T47D (cell line): ENCODE data around the gene MRPS9.

Source experiments
- DNase-seq, 2 experiments: peaks; one replicate each; pipeline versions ENCODE4 v3.0.0 to v3.0.0-alpha.2; 2011 to 2012; ENCODE audit warnings: low read depth in 1 of 2, low spot score in 1 of 2
- JUND ChIP-seq: IDR thresholded peaks from 2 replicates; pipeline ENCODE4 v1.6.1; 2012; ENCODE audit warnings: low read depth
- in situ Hi-C: cut with HindIII; loops from 2 replicates; pipeline ENCODE4 v1.10.0; 2016; ENCODE audit warnings: low sequenced_read_pairs, low pct_unique_long_range_greater_than_20kb

Gene MRPS9

GRCh38 chr2:105113616-105114291 is 75.9 kb downstream of the MRPS9 start:
- no peak for DNase-seq
- TF ChIP-seq JUND = no peak
- in situ Hi-C loops = no loop called here

DNA sequence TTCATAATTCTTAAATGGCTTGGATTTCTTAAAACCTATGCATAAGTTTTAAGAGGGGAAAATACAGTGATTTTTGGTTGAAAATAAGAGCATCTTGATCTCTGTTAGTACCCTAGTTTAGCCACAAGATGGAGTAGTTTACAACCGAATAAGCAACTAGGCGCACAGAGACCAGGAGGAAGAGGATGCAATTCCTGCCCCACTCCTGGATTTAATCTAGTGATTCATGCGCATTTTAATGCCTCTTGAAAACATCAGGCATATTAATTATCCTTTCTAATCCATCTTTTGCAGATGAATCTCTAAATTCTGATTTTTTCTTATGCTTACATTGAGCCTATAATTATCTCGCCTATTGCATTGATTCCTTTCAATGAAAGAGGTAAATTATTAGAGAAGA is 76.7 kb downstream of the MRPS9 start:
- in situ Hi-C loops = no loop called here
- peak; percentile 58 to 68 for DNase-seq
- no peak for TF ChIP-seq JUND

GRCh38 chr2:105116348-105116747 is 78.5 kb downstream of the MRPS9 start:
- in situ Hi-C loops = no loop called here
- DNase-seq = no peak
- TF ChIP-seq JUND = no peak

- no peak for DNase-seq
- no peak for TF ChIP-seq JUND
- in situ Hi-C loops = no loop called here
Measured at GRCh38 chr2:105117565-105117964, 79.7 kb downstream of the MRPS9 start.

GRCh38 chr2:105118960-105119359 is 81.1 kb downstream of the MRPS9 start:
- in situ Hi-C loops = no loop called here
- DNase-seq = no peak
- no peak for TF ChIP-seq JUND

- DNase-seq = no peak
- in situ Hi-C loops = no loop called here
- TF ChIP-seq JUND = no peak
Measured at GRCh38 chr2:105121434-105121833, 83.6 kb downstream of the MRPS9 start.

- no peak for DNase-seq
- no peak for TF ChIP-seq JUND
- in situ Hi-C loops = no loop called here
Measured at GRCh38 chr2:105125428-105125827, 87.6 kb downstream of the MRPS9 start.

GRCh38 chr2:105125920-105126319 is 88.1 kb downstream of the MRPS9 start:
- in situ Hi-C loops = no loop called here
- TF ChIP-seq JUND = no peak
- DNase-seq = no peak

DNA sequence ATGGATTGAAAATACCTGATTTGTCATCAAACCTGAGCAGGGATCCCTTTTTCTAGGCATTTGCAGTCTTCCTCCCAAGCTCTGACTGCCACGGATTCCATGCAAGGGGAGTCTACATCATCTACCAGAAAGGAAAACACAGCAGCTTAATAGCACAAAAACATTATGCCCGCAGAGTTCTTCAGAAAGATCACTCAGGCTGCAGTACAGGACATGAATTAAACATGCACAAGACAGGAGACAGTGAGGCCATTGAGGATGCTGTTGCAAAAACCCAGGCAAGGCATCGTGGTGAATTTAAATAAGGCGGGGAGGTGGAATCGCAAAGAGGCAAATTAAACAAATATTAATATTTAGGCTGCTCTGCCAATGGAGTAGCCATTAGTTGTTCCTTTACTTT is 88.5 kb downstream of the MRPS9 start:
- TF ChIP-seq JUND = no peak
- DNase-seq = no peak
- in situ Hi-C loops = no loop called here

- TF ChIP-seq JUND = no peak
- in situ Hi-C loops = no loop called here
- no peak for DNase-seq
Measured at GRCh38 chr2:105127289-105127915, 89.5 kb downstream of the MRPS9 start.

- in situ Hi-C loops = no loop called here
- no peak for TF ChIP-seq JUND
- DNase-seq = no peak
Measured at GRCh38 chr2:105129722-105130232, 91.9 kb downstream of the MRPS9 start.

GRCh38 chr2:105130546-105130945 is 92.7 kb downstream of the MRPS9 start:
- no peak for TF ChIP-seq JUND
- DNase-seq = no peak
- in situ Hi-C loops = no loop called here

- no peak for TF ChIP-seq JUND
- in situ Hi-C loops = no loop called here
- DNase-seq = no peak
Measured at GRCh38 chr2:105134081-105134480, 96.2 kb downstream of the MRPS9 start.
